ENCODE measurements around the gene GPX8. TPM values are rescaled to one million over a fixed set of nuclear protein-coding genes. Genes with fewer than 3 reads are reported as not detected.

The GPX8 gene
- total and polyA plus RNA-seq, 9 of the 15 experiments (the other 6 are each of a cell fraction or from before 2014, with no cell fraction given): 0.62 to 1.8 (median 1.2) TPM

DNA sequence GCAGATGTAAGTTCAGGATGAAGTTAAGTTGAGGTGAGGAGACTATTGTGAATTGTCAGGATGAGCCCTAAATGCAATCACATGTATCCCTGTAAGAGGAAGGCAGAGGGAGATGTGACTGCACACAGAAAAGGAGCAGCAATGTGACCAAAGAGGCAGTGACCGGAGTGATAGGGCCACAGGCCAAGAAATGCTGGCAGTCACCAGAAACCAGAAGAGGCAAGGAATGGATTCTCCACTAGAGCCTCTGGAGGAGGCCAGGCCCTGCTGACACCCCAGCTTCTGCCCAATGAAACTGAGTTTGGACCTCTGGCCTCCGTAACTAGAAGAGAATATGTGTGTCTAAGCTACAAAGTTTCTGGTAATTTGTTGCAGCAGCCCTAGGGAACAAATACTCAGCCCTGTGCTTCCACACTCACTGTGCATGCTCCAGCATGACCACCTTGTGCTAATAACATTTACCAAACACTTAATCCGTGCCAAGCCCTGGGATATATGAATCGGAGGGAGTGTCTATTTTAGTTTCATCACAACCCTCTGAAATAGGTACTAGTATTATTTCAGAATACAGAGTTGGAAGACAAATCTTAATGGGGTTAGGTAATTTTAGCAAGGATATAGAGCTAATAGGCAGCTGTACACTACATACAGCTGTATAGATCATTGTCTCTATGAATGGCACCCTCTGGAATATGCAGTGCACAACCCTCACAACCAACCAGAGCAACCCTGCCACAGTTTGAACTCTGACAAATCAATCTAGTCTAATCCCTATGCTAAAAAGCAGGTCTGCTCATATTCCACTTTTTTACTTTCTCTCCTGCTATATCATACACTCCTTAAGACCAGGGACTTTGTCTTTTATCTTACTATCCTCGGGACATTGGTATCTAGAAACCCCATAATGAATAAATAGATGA is 7.8 kb upstream of the GPX8 start:
- Histone ChIP-seq H3K27me3 (ENCODE audit: control insufficient read depth in 2 of 2, insufficient read depth in 2 of 2, low read length in 2 of 2) (peaks cover 10 to 22% of the 10 kb centered on the region in 2 experiments), H3K27ac (ENCODE audit: extremely low read depth, low read depth, low read length) (no peak overlapping the region), H3K9me1 (ENCODE audit: control insufficient read depth, insufficient read depth, low read length) (no peaks in the 10 kb centered on the region), H3K4me1 (replicated peaks in 1 of 2; ENCODE audit: control insufficient read depth in 2 of 2, insufficient read depth in 2 of 2, low read length in 2 of 2) (no peaks in the 10 kb centered on the region), H3K4me2 (ENCODE audit: insufficient read depth, low read length) (no peak overlapping the region), H3K9ac (ENCODE audit: insufficient read depth in 1 of 2, low read depth in 2 of 2, low read length in 2 of 2) (no peak overlapping the region), H3K9me3 (replicated peaks; ENCODE audit: control insufficient read depth, insufficient read depth, low read depth, low read length) (no peaks in the 10 kb centered on the region), H3K4me3 (no peak overlapping the region), H3K36me3 (ENCODE audit: control insufficient read depth, insufficient read depth, low read length) (no peaks in the 10 kb centered on the region), H3K79me2 (ENCODE audit: control insufficient read depth, insufficient read depth, low read length) (no peaks in the 10 kb centered on the region), H4K20me1 (replicated peaks; ENCODE audit: control insufficient read depth, insufficient read depth, low read length) (no peaks in the 10 kb centered on the region), H2AFZ (ENCODE audit: low read depth, low read length) (no peak overlapping the region)
- ATAC-seq (no peak), FAIRE-seq (no peak), DNase-seq (ENCODE audit: extremely low read depth in 1 of 4, low spot score in 3 of 4) (no peak)
- CTCF ChIA-PET (ENCODE audit: low intra/inter-chr PET ratio): no interaction called here
- WGBS (ENCODE audit: insufficient coverage, low coverage, missing lambda C conversion rate): 0% methylated on average over 5 of the region's 5 CpGs
- in situ Hi-C loops (cut with MboI): loop anchor here (10.0 kb wide), 1 partner anchor 247 kb away; no protein-coding TSS in a partner anchor
- TF ChIP-seq ZNF764 (CRISPR knock-in tag; IDR thresholded peaks at IDR 0.05; ENCODE audit: low read depth) (no peak), BRD4 (IDR thresholded peaks at IDR 0.05) (no peak), RBM22 (IDR thresholded peaks at IDR 0.05; ENCODE audit: low read depth, low read length, poor library complexity, severe bottlenecking) (no peak), MTA3 (IDR thresholded peaks at IDR 0.05; ENCODE audit: borderline replicate concordance) (no peak), KAT7 (CRISPR knock-in tag; IDR thresholded peaks at IDR 0.05; ENCODE audit: borderline replicate concordance) (no peak)
- TF ChIP-seq, protein P1, sequence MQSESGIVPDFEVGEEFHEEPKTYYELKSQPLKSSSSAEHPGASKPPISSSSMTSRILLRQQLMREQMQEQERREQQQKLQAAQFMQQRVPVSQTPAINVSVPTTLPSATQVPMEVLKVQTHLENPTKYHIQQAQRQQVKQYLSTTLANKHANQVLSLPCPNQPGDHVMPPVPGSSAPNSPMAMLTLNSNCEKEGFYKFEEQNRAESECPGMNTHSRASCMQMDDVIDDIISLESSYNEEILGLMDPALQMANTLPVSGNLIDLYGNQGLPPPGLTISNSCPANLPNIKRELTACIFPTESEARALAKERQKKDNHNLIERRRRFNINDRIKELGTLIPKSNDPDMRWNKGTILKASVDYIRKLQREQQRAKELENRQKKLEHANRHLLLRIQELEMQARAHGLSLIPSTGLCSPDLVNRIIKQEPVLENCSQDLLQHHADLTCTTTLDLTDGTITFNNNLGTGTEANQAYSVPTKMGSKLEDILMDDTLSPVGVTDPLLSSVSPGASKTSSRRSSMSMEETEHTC (IDR thresholded peaks at IDR 0.05): no peak
- TF ChIP-seq, protein P2, sequence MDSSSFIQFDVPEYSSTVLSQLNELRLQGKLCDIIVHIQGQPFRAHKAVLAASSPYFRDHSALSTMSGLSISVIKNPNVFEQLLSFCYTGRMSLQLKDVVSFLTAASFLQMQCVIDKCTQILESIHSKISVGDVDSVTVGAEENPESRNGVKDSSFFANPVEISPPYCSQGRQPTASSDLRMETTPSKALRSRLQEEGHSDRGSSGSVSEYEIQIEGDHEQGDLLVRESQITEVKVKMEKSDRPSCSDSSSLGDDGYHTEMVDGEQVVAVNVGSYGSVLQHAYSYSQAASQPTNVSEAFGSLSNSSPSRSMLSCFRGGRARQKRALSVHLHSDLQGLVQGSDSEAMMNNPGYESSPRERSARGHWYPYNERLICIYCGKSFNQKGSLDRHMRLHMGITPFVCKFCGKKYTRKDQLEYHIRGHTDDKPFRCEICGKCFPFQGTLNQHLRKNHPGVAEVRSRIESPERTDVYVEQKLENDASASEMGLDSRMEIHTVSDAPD (CRISPR knock-in tag; IDR thresholded peaks at IDR 0.05): no peak
- POLR2A ChIA-PET: interaction anchor here (0.6 to 1.5 kb wide), 3 partner anchors 8 to 366 kb away, joined by 3 to 4 read pairs (median 3); partner anchors contain the start of gene GPX8
- intact Hi-C loops (cut with micrococcal nuclease): no loop called here
- no TSS peak for BruUV-seq (replicated peaks)
